Transverse colon (tissue), 4 donors: Measurements from ENCODE around the gene PPP5C.

Source experiments
- CTCF ChIP-seq, 5 experiments: fragments of 200-600 bp in 3 of 5; fragments of 450-650 bp in 2 of 5; sonication (generic) in 3 of 5; IDR thresholded peaks; 1 replicate in 2 of 5; 2 replicates in 3 of 5; pipeline ENCODE4 v1.5.1; 2016 to 2017; ENCODE audit warnings: antibody characterized with exemption in 5 of 5, inconsistent platforms in 3 of 5, mild to moderate bottlenecking in 2 of 5, moderate library complexity in 1 of 5
- EP300 ChIP-seq: sonication (generic); formaldehyde crosslinking; IDR thresholded peaks from one replicate; pipeline ENCODE4 v1.6.1; 2017; ENCODE audit warnings: antibody characterized with exemption, low read depth
- POLR2A ChIP-seq: fragments of 450-650 bp; IDR thresholded peaks from one replicate; pipeline ENCODE4 v1.6.1; 2016; ENCODE audit warnings: antibody characterized with exemption, mild to moderate bottlenecking, moderate library complexity
- POLR2AphosphoS5 ChIP-seq, 3 donors: sonication (generic); formaldehyde crosslinking; IDR thresholded peaks; one replicate each; pipeline ENCODE4 v1.6.1; 2016; ENCODE audit warnings: antibody characterized with exemption in 3 of 3

GRCh38 chr19:46355234-46356148 is 8.6 kb downstream of the PPP5C start:
- TF ChIP-seq CTCF (IDR thresholded peaks at IDR 0.05), result no peak
- no peak for TF ChIP-seq EP300
- no peak for TF ChIP-seq POLR2A
- TF ChIP-seq POLR2AphosphoS5 (IDR thresholded peaks at IDR 0.05), result no peak
